ENCODE data around the gene RBMS1. TPM values are rescaled to one million over a fixed set of nuclear protein-coding genes. Genes with fewer than 3 reads are reported as not detected.

Gene RBMS1
- total RNA-seq, 1 experiment from 2014 or later: 77.5 TPM

- WGBS (ENCODE audit: extremely low coverage, insufficient read length, low lambda C conversion rate): no CpG with 5 or more reads among the region's 4 CpGs
- Histone ChIP-seq H3K4me2 (ENCODE audit: insufficient read depth, insufficient read length, low read length) (no peak overlapping the region), H4K91ac (ENCODE audit: insufficient read length, low read depth, low read length) (no peak overlapping the region), H3K56ac (ENCODE audit: insufficient read length, low read depth, low read length) (no peak overlapping the region), H2BK15ac (ENCODE audit: low read depth, low read length) (no peak overlapping the region), H3K14ac (ENCODE audit: insufficient read depth, low read length) (no peak overlapping the region), H4K20me1 (ENCODE audit: control insufficient read depth, insufficient read depth, insufficient read length) (no peaks in the 10 kb centered on the region), H2AFZ (ENCODE audit: low read length) (no peak overlapping the region), H2AK5ac (ENCODE audit: insufficient read length, low read length) (no peak overlapping the region), H3K23me2 (ENCODE audit: insufficient read length, low read depth, low read length, poor library complexity, severe bottlenecking) (no peaks in the 10 kb centered on the region), H4K8ac (replicated peaks; ENCODE audit: insufficient read length, low read depth, low read length) (no peak overlapping the region), H3K23ac (ENCODE audit: insufficient read length, low read depth, low read length) (no peak overlapping the region), H2BK5ac (ENCODE audit: insufficient read length, low read length) (no peak overlapping the region), H3K27me3 (ENCODE audit: insufficient read depth, low read length) (no peaks in the 10 kb centered on the region), H4K5ac (ENCODE audit: insufficient read length, low read depth, low read length) (no peak overlapping the region), H3T11ph (ENCODE audit: low read length) (no peak overlapping the region), H2BK12ac (ENCODE audit: insufficient read length, low read depth, low read length) (no peak overlapping the region), H3K79me2 (ENCODE audit: insufficient read depth, low read length) (no peaks in the 10 kb centered on the region), H3K9ac (ENCODE audit: extremely low read depth, insufficient read length, low read length) (no peak overlapping the region), H3K27ac (ENCODE audit: insufficient read length, low read depth, low read length) (no peak overlapping the region), H3K9me3 (ENCODE audit: control insufficient read depth, low read depth, low read length) (no peaks in the 10 kb centered on the region), H3K79me1 (ENCODE audit: insufficient read depth, low read depth, low read length, poor library complexity, severe bottlenecking) (no peaks in the 10 kb centered on the region), H3K4ac (ENCODE audit: low read depth, low read length) (no peak overlapping the region), H3K18ac (ENCODE audit: insufficient read length, low read depth, low read length) (no peak overlapping the region), H2BK120ac (ENCODE audit: low read depth, low read length, poor library complexity, severe bottlenecking) (no peak overlapping the region), H3K4me1 (ENCODE audit: insufficient read depth, low read length) (no peaks in the 10 kb centered on the region; the same call in 1 of the 2 replicates), H2BK20ac (ENCODE audit: low read depth, low read length, poor library complexity, severe bottlenecking) (no peak overlapping the region)
- H3K27ac Mint-ChIP-seq: peak overlapping the region in 1 of 3 experiments; percentile 8; a peak in 2 of 7 replicates
- H3K9me3 Mint-ChIP-seq: no peaks in the 10 kb centered on the region
- H3K4me1 Mint-ChIP-seq: peaks cover 46 to 57% of the 10 kb centered on the region in 2 experiments
- H3K36me3 Mint-ChIP-seq (ENCODE audit: insufficient read depth in 1 of 3, low read depth in 3 of 3): peaks cover 0 to 17% (median 9%) of the 10 kb centered on the region in 3 experiments; a peak in 5 of 7 replicates
- no peak for TF ChIP-seq CTCF (conservative IDR thresholded peaks at IDR 0.05)
- no peak for DNase-seq
- no peaks in the 10 kb centered on the region for H3K27me3 Mint-ChIP-seq (ENCODE audit: low read depth)
- no peak overlapping the region for H3K4me3 Mint-ChIP-seq
Measured at GRCh38 chr2:160363055-160363454, 130.6 kb downstream of the RBMS1 start.

Data from H9 (cell line).